Stimulated activated CD8-positive, alpha-beta memory T cell treated with anti-CD3 and anti-CD28 coated beads, Interleukin-15, amount 100 ng/mL, for 4 hours (primary cell): Measurements from ENCODE around the gene TWIST2.

ENCODE experiments used
- DNase-seq, 2 donors: peaks; one replicate each; pipeline ENCODE4 v3.0.0-alpha.2; 2020; ENCODE audit warnings: low read depth in 2 of 2

Gene TWIST2

DNA sequence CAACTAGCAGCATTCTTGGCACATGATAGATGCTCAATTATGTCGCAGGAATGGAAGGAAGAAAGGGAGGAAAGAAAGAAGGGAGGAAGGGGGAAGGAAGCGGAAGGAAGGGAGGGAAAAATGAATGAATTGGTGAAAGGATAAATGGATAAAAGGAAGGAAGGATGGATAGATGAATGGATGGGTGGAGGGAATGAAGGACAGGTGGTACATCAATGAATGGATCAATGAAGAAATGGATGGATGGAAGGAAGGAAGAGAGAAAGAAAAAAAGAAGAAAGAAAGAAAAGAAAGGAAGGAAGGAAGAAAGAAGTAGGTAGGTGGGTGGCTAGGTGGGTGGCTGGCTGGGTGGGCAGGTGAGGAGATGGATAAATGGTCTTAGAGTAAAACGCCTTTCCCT, 56.8 kb downstream of the TWIST2 start:
- no peak for DNase-seq

DNA sequence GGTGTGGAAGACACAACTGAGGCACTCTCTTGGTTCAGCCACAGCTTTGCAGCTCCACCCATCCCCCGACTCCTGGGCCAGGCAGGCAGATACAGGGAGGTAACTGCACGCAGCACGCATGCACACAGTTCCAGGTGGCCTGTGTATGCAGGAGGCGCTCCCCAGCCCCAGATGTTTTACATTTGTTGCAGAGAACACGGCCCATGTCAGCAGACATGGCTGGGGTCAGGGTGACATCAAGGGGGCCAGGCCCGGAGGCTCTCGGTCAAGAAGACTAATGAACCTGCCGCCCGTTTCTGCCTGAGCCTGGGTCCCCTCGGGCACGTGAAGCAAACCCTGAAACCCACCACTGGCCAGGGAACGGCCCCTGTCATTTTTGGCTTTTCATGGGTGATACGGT, 57.3 kb downstream of the TWIST2 start:
- no peak for DNase-seq

DNA sequence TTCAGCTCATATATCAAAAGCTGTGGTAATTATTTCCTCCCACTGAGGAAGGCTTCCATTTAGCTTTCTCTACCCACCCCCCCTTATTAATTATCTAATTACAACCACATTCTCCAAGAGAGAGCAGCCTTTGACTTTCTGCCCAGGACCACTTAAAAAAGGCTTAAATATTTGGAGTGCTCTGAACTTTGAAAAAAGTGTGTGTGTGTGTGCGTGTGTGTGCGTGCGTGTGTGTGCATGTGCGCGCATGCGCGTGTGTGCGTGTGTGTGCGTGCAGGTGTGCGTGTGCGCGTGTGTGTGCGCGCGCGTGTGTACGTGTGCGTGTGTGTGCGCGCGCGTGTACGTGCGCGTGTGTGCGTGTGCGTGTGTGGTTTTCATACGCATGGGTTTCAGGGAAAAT, 57.8 kb downstream of the TWIST2 start:
- DNase-seq, result no peak

DNA sequence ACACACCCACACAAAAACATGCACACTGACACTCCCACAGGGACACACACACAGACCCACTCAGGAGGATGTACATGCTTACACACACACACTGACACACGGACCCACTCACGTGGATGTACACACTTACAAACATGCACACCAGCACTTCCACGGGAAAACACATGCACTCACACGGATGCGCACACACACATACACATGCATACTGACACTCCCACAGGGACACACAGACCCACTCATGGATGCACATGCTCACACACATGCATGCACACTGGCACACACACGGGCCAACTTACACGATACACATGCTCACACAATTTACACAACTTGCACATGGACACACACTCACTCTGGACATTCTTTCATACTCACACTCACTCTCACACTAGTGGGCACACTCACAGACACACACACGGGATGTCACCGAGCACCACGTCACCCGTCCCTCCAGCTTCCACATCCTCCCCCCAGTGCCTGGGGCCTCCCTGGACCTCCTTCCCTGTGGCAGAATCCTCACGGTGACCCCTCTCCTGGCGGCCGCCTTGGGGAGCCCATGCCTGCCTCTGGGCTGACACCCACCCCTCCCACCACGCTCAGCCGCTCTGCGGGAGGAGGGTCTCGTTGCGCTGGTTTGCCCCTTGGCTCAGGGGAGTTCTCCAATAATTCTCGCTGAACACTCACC, 58.5 kb downstream of the TWIST2 start:
- DNase-seq, result no peak

DNA sequence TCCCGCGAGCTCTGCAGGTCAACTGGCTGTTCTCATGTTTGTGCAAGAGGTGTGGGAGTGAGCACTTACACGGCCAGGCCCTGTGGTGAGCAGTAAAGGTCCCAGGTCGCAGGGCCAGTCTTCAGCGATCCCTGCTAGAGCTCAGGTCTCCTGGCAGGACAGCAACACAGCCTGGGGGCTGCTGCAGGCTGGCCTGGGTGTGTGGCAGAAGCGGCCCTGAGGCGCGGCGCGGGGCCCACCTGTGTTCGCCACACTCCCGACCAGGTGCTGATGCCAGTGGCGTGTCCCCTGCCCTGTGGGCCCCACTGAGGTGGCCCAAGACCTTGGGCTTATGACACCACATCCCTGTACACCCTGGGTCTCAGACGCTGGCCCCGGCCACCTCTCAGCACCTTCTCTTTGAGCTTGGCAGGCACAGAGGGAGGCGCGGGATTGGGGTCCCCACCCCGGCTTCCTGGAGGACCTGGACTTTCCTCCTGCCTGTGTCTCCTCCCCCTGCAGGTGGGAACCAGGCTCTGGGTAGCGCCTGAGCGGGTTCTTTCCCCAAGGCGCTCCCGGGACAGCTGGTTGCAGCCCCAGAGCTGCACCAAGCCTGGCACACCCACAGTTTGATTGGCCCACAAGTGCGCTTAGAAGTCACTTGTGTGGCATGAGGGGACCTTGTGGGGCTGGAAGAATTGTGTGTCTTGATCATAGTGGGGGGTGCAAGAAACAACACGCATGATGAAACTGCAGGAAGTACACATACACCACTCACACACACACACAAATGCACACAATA, 59.2 kb downstream of the TWIST2 start:
- no peak for DNase-seq

DNA sequence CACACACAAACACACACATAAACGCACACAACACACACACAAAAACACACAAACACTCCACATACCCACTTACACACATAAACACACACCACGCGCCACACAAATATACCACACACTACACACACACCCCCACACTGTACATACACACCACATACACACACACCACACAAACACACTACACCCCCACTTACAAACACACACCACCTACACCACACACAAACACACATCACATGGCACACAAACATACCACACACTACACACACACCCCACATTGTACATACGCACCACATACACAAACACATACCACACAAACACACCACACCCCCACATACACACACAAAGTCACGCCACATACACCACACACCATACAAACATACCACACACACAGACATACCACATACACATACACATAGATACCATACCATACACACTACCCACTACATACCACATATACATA, 59.9 kb downstream of the TWIST2 start:
- no peak for DNase-seq

DNA sequence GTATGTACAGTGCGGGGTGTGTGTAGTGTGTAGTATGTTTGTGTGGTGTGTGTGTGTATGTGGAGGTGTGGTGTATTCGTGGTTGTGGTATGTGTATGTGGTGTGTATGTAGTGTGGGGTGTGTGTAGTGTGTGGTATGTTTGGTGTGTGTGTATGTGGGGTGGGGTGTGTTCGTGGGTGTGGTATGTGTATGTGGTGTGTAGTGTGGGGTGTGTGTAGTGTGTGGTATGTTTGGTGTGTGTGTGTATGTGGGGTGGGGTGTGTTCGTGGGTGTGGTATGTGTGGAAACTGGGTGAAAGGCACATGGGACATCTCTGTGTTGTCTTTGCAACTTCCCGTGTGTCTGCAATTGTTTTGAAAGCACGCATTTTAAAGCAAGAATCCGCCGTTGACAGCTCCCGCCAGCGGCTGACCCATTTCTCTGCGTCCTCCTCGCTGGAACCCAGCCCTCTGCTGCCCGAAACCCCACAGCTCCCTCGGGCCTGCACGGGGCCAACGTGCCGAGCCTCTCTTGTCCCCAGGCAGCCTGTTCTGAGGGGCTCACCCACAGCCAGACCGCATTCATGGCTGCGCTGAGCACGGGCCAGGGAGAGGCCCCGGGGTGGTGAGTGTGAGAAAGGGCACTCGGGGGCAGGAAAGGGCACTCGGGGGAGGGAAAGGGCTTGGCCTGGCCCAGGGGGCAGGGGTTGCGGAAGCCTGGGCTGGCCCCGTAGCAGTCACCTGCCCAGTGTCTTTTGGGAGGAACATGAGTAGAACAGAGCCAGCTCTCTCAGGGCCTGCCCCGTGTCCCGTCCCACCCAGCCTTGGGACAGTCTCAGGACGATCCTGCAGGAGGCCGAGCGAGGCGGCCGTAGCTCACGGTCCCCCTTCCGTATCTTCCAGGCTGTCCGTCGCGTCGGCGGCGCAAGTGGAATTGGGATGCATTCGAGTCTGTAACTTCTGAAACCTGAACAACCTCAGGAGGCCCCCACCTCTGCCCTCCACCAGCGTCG, 61.4 kb downstream of the TWIST2 start:
- DNase-seq, result no peak

DNA sequence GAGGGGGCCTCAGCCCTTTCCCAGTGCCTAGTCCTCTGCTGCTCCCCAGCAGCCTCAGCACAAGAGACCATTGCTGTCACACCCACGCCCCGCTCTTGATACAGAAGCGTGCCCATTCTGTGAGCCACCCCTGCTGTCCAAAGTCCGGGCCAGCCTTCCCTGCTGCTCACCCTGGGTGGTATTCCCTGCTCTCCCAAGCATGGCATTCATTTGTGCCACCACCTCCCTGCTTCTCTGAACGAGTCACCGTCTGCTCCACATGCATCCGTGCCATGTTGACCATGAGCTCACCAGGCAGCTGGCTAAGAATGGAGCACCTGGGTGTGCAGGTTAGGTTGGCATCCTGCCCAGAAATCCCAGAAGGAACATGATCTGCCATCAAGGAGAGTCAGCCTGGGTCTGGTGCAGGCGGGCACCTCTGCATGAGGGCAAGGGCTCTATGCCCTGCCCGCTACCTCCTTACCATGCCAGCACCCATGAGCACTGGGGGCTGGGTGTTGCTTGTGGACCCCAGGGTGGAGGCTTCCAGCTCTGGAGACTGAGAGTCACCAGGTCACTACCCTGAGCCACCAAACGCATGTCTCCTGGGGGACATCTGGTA, 63.0 kb downstream of the TWIST2 start:
- no peak for DNase-seq

DNA sequence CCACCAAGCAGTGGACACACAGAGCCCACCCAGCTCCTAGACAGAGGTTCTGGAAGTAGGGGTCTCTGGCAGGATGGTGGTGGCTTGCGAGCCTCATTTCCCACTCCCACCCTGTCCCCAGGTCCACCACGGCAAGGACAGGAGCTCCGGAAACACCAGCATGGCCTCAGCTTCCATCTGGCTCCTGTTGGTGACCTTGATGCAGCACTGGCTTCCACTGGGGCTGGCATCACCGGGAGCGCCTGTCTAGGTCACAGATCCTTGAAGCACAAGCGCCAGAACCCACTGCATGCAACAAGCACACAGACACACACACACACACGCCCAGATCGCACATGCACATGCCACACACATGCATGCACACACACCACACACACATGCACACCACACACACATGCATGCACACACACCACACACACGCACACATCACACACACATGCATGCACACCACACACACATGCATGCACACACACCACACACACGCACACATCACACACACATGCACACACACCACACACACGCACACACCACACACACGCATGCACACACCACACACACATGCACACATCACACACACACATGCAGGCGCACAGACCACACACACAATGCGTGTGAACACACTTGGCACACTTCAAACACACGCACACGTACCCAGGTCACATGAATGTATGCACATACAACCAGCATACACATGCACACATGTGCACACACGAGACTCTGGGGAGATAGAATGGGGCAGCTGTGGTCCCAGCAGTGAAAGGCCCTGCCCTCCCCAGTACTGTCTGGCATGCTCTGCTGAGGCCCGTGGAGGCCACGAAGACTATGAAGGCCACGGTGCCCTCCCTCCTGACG, 63.7 kb downstream of the TWIST2 start:
- DNase-seq, result no peak

DNA sequence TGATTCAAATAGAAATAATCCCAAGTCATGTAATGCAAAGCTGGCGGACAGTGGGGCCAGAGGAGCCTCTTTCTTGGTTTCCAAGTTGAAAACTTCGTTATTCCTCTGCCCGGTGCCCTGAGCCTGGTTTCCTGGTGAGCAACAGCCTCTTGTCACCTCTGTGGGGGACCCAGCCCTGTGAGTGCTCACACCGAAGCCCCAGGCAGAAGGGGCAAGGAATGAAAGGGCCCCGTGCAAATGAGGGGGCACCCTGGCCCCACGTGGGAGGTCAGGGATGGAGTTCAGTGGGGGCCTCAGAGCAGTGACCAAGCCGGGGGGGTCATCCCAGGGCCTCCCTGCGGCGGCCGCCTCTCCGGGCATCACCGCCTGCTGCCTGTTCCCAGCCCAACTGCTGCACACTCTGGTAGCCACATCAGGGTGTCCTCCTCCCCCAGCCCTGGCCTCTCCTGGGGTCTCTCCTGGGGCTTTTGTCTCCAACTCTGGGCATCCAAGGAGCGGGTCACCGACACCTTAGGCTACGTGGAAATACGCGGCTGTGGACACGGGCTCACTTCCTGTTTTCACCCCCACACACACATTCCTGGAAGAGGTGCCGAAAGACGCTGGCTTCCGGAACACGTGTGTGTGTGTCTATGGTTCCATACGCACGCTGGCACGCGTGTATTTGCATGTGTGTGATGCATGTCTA, 64.5 kb downstream of the TWIST2 start:
- no peak for DNase-seq

DNA sequence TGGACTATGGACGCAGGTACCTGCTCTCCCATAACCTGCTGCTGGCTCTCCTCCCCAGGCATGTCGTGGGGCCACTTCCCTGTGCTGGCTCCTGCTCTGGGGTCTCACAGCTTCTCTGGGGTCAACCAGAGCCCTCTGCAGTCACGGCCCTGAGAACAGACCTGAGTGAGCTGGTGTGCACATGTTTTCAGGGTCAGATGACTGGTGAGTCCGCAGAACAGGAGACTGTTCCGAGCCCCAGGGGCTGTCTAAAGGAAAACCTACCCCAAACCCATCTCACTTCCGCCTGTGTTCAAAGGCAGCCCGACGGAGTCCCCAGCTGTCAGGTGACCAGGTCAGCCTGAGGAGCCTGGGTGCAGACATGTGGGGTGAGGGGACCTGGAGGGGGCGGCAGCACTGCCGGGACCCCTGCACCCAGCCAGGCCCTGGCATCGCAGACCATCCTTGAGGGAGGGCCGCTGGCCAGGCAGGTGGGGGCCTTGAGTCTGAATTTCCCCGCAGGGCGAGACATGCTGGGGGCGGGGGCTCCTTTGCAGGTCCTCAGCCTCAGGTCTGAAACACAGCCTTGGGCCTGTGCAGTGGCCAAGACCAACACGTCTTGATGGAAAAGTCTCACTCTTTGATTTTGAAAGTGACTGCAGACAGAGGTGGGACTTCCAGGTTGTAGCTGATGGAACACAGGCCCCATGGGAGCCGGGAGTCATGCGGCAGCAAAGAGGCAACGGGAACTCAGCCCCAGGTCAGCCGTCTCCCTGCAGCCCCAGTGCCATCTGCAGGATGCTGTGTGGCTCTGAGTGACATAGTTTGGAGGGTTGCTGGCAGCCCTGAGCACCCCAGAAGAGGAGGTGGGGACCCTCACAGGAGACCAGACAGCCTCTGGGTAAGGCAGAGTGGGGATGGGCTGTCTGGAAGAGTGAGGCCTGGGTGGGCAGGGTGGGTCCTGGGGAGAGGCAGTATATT, 65.3 kb downstream of the TWIST2 start:
- DNase-seq, result no peak

DNA sequence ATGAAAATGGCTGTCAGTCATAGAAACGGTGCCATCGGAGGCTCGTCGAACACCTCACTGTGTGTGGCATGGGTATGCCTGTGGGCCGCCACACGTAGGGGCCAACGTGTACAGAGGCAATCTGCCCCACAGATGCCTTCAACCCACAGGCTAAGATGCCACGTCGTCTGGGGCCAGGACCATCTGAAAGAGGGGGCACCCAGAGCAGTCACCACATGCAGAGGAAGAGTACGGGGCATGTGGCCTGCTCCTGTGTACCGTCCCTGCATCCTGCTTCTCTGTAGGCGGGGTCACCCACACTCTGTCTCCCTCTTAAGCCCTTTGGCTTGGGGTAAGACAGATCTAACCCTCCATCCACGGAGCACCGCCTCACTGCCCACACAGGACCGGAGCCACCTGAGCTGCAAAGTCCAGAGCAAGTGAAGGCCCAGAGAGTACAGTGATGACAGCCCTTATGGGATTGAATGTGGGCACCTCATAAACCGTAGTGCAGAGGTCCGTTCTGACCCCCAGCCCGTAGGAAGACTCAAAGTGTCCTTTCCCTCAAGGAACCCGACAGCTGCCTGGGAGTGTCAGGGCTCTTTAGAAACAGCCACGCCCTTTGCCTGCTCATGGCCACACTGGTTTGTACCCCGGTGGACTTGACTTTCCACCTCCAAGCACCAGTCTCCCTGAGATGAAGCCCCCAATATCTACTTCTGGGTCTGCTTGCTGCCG, 66.2 kb downstream of the TWIST2 start:
- no peak for DNase-seq

DNA sequence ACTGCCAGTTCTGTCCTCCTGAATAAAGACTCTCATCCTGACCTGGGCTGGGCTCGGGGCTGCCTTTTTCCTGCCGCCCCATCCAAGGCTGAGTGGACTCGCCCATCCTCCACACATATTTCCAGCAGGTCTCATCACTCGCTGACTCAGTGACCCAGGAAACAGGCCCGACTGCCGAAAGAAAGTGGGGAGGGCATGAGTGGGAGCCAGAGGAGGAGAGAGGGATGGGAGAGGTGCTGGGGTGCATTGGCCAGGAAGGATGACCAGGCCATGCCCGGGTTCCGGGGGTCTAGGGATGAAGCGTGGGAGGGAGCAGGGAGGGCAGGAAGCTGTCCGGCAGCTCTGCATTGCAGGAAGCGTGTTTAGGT, 66.7 kb downstream of the TWIST2 start:
- no peak for DNase-seq

DNA sequence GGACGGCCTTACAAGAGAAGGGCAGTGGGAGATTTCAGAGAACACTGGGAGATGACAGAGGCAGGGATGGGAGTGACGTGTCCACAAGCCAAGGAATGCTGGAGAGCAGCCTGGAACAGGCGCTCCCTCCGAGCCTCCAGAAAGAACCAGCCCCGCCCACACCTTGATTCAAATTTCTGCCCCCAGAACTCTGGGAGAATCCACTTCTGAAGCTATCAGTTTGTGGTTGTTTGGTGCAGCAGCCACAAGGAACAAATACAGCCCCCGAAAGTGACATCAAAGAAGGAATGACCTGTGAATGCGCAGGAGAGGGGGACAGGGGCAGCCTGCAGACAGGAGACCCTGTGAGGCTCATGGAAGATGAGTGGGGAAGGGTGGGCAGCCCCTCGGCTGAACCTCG, 67.3 kb downstream of the TWIST2 start:
- no peak for DNase-seq

DNA sequence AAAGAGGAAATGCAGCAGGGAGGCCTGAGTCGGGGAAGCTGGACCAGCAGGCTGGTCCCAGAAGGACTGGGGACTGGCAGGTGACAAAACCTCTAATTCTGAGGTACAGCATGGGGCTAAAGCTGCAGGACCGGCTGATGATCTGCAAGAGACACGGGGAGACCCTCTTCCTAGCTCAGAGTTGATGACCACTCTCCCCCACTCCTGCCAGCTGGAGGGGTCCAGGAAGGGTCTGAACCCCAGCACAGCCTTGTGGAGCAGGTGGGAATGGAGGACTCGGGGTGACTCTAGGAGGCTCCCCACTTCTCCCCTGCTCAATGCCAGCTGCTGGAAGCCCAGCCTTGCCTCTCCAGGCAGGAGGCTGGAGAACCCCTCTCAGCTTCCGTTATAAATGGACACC, 67.7 kb downstream of the TWIST2 start:
- DNase-seq, result no peak

DNA sequence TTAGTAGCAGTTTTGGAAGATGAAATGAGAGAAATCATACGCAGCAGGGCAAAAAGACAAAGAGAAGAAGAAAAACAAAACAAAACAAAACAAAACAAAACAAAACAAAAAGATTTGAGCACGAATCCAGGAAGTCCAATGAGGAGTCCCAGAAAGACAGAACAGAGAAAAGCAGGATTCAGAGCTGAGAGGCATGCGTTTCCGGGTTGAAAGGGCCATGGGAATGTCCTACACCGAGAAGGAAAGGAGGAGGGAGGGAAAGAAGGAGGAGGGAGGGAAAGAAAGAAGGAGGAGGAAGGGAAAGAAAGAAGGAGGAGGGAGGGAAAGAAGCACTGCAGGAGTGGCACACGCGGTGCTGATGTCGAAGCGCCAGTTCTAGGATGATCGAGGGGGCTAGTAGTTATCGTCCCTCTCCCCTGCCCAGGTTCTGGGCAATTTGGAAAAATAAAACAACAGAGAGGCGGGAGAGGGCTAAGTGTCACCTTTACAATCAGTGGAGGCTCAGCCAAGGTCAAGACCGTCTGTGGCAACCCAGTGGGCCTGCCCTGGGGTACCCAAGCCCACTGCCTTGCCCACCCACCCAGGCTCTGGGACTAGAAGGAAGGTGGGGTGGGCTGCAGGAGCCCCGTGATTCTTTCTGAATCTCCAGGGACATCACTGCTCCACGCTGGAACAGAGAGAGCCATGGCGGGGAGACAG, 68.4 kb downstream of the TWIST2 start:
- DNase-seq, result no peak

DNA sequence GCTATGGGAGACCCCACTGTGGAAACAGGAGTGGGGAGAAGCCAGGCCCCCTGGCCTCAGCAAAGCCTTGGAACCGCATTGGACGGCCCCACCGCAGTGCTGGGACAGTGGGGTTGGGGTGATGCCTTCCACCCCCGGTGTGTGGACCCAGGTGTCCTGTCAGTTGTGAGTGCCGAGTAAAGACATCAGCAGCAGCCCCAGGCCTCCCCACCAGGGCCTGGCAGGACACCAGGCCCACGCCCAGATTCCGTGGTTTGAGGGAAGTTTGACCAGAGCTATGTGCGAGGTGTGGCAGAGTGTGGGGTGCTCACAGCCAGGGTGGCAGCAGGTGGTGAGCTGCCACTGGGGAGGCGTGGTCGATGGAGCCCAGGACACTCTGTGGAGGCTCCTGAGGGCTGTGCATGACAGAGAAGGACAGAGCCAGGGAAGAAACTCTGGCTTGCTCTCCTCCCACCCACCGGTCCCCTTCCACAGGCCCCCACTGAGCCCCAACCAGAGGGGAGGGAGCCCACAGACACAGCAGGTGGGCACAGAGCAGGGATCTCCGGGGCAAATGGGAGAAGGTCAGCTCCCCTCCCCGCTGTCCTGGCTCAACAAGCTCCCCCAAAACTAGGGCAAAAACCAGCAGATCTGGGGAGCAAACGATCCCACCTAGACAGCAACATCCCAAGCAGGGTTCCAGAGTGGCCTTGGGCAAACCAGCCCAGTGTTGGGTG, 69.1 kb downstream of the TWIST2 start:
- no peak for DNase-seq
